GM21515 (cell line): ENCODE measurements around the gene MDC1.
A peak's percentile ranks its signal among the peaks of the same experiment; 100 is the strongest.

Source experiments
- ATAC-seq: cut with Tn5 transposase; IDR thresholded peaks from one replicate; pipeline ENCODE4 v1.9.1; 2021; ENCODE audit not compliant: unreplicated experiment

Gene MDC1

DNA sequence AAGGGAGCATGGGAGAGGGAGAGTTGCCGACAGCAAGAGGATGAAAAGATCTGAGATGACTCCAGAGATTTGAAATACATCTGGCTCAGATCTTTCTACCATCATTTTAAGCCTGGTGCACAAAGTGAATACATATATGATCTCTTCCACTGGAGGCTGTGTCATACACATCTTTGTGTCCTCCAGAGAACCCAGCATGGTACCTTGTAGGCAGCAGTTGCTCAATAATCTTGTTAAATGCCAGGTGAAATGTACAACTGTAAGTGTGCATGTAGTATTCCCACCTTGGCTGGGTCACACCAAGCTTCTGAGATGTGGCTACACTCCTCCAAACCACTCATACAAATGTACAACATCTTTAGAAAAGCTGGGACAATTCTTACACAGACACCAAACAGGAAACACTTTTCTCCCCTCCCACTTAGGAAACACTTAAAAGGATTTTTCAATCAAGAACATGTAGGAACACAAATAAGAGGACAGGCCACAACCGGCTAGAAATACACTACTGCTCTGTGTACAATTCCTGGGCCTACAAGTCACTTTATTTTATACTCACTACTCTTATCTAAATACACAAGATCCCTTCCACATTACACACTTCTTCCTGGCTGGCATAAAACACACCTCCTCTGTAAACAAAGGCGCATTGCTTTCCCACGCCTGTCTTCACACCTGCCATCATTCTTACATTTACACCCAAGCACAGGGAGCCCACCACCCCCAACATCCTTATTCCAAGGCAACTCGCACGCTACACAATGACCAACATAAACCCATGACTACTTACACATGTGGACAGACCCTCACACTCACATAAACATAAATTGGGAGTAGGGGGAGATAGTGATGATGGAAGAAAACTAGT is 31.1 kb upstream of the MDC1 start:
- no peak for ATAC-seq

DNA sequence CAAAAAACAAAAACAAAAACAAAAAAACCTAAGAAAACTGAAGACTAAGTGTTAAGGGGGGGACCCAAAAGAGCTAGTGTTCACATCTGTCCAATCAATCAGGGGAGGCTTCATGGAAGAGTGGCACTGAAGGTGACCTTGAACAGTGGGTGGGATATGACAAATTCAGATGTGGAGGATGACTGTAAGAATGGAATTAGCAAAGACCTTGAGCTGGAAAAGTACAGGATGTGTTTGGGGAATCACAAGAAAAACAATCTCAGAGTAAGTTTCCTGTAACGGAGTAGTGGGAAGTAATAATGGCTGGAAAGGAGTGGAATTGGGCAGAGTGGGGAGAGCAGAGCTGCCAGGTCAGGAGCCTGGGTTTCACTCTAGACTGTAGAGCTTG is 30.2 kb upstream of the MDC1 start:
- no peak for ATAC-seq

- no peak for ATAC-seq
Measured at GRCh38 chr6:30744054-30744805, 27.1 kb upstream of the MDC1 start, which contains the start of gene IER3. IER3 (minus strand) TSS chr6:30744547; CDS start chr6:30744518, 29 bp downstream.

DNA sequence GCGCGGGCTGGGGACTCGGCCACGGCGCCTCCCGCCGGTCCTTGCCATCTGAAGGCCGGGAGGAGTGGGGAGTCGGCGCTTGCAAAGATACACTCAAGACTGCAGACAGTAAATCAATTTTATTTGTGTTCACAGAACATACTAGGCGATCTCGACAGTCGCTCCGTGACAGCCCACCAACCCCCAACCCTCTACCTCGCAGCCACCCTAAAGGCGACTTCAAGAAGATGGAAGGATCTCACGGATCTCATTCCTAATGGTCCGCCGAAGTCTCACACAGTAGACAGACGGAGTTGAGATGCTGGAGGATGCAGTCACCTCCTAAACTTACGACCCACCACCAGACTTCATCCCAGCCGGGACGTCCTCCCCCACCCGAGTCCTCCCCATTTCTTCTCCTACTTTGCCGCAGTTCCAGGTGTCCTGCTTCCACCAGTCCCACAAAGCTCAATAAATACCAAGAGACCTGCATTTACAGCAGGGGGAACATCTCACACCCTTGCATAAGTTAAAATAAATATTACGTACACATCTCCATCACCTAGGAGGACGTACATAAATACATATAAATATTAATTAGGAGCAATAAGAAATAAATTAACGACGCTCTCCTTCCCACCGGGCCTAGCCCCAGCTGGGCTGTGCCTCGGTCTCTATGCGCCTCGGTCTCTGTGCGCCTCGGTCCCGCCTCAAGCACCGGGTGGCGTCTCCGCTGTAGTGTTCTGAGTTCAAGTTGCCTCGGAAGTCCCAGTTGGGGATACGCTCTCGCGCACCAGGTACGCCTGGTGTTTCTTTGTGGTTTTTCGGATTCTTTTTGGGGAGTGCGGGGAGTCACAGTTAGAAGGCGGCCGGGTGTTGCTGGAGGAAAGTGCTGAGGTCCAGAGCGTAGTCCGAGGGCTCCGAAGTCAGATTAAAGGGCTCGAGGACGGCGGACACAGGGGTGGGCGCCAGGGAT is 26.3 kb upstream of the MDC1 start:
- ATAC-seq, result peak; percentile 15

DNA sequence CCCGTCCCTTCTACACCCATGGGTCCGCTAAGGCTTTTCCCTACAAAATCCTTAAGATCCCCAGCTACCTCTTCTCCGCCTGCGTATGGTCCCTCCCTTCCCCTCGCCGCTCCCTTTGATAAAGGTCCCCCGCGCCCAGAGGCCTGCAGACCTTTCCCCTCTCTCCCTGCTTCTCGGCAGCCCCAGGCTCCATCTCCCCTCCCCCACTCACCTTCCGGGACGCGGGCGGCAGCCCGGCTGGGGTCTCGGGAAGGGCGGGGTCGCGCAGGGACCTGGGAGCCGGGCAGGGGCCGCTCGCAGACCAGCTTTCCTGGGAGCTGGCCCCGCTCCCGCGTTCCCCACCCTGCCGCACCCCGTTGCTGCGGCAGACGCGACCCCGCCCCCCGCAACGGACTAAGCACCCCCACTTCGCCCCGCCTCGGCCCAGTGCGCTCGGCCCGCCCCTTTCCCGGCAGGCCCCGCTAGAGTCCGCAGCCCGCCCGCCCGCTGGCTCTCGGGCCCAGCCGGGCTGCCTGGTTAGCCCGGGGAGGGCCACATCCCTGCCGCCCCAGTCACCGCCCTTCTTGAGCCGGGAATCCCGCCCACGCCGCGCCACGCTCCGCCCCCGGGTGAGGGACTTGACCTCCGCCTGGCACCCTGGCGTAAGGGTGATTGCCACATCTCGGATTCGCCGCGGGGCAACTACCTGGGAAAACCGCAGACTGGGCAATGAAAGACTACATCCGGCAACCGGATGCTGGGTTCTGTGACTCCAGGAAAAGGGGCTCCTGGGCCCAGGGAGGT is 25.4 kb upstream of the MDC1 start, which contains the start of gene FLOT1:
Gene FLOT1 (minus strand): TSS at position 372 of the 783 bp plus-strand sequence. CDS start 498 bp downstream, outside the sequence.
- ATAC-seq, result peak; percentile 61

GRCh38 chr6:30741789-30742315 is 24.8 kb upstream of the MDC1 start:
- no peak for ATAC-seq

- ATAC-seq, result no peak
Measured at GRCh38 chr6:30741063-30741779, 24.1 kb upstream of the MDC1 start.

DNA sequence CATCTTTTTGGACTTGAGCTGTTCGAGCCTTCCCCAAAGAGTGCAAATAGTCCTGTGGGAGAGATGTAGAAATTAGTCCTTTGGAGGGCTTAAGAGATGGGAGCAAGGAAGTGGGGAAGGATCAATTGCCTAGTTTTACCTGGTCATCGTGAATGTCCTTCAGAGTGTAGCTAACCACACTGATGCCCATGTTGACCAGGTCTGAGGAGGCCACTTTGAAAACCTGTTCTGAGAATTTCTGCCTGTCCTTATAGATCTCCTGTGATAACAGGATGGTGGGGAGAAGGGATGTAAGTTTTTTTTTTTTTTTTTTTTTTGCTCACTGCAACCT is 23.4 kb upstream of the MDC1 start:
- ATAC-seq, result no peak

GRCh38 chr6:30738532-30738931 is 21.5 kb upstream of the MDC1 start:
- no peak for ATAC-seq

GRCh38 chr6:30735668-30736314 is 18.7 kb upstream of the MDC1 start:
- no peak for ATAC-seq

- no peak for ATAC-seq
Measured at GRCh38 chr6:30732237-30732943, 15.3 kb upstream of the MDC1 start.

- no peak for ATAC-seq
Measured at GRCh38 chr6:30730601-30731435, 13.7 kb upstream of the MDC1 start.

DNA sequence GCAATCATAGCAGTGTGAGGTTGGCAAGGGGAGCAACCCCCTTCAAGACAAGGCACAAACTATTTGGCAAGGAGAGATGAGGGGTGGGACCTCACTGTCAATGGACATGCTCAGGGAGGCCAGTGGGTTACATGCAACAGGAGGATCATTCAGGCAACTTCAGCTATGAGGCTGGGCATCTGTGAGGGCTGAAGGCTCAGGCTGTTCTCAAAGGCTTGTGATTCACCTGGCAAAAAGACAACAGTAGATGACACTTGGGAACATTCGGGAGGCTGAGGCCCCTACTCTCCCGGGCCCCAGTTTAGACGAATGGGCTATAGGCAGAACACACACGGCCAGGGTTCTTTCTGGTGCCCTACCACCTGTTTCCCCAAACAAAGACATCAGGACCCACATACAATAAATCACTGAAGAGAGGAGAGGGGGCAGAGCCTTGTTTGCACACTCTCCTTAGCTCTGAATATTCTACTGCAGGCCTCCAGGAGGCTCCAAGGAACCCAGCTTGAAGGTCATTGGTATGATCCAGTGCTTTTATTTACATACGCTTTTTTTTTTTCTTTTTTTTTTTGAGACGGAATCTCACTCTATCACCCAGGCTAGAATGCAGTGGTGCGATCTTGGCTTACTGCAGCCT is 11.0 kb upstream of the MDC1 start:
- no peak for ATAC-seq

- ATAC-seq, result no peak
Measured at GRCh38 chr6:30726506-30727413, 9.7 kb upstream of the MDC1 start.

DNA sequence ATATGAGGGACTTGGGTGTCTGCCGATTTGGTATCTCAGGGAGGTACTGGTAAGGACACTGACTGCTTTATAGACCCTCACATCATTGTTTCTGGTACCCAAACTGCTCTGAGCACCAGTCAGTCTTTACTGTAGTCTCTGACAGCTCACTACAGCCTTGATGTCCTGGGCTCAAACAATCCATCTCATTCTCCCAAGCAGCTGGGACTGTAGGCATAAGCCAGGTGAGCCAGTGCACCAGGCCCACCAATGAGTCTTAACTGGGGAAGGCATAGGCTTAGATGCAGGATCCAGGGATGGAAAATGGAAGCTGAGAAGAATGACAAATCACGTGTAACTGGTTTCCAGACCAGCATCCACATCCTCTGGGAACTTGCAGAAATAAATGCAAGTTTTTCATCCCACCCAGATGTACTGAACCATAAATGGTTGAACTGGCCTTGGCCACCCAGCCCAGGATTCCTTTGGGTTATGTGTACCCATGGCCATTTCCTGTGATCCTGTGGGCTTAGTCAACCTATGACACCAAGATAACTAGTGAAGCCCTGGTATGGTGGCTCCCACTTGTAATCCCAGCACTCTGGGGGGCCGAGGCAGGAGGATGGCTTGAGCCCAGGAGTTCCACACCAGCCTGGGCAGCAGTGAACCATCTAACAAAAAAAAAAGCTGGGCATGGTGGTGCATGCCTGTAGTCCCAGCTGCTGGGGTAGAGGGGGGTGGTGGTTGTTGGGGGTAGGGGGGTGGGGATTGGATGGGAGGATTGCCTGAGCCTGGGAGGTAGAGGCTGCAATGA is 8.8 kb upstream of the MDC1 start:
- no peak for ATAC-seq
